NCI-H1694 treated with DMSO at 0.1 percent for 48 hours (cell line): ENCODE measurements around the gene ADD3.

Experiments
- DNase-seq: peaks from one replicate; lab custom pipeline; 2025; lab: John Stamatoyannopoulos, UW

ADD3 gene, protein sequence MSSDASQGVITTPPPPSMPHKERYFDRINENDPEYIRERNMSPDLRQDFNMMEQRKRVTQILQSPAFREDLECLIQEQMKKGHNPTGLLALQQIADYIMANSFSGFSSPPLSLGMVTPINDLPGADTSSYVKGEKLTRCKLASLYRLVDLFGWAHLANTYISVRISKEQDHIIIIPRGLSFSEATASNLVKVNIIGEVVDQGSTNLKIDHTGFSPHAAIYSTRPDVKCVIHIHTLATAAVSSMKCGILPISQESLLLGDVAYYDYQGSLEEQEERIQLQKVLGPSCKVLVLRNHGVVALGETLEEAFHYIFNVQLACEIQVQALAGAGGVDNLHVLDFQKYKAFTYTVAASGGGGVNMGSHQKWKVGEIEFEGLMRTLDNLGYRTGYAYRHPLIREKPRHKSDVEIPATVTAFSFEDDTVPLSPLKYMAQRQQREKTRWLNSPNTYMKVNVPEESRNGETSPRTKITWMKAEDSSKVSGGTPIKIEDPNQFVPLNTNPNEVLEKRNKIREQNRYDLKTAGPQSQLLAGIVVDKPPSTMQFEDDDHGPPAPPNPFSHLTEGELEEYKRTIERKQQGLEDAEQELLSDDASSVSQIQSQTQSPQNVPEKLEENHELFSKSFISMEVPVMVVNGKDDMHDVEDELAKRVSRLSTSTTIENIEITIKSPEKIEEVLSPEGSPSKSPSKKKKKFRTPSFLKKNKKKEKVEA

DNA sequence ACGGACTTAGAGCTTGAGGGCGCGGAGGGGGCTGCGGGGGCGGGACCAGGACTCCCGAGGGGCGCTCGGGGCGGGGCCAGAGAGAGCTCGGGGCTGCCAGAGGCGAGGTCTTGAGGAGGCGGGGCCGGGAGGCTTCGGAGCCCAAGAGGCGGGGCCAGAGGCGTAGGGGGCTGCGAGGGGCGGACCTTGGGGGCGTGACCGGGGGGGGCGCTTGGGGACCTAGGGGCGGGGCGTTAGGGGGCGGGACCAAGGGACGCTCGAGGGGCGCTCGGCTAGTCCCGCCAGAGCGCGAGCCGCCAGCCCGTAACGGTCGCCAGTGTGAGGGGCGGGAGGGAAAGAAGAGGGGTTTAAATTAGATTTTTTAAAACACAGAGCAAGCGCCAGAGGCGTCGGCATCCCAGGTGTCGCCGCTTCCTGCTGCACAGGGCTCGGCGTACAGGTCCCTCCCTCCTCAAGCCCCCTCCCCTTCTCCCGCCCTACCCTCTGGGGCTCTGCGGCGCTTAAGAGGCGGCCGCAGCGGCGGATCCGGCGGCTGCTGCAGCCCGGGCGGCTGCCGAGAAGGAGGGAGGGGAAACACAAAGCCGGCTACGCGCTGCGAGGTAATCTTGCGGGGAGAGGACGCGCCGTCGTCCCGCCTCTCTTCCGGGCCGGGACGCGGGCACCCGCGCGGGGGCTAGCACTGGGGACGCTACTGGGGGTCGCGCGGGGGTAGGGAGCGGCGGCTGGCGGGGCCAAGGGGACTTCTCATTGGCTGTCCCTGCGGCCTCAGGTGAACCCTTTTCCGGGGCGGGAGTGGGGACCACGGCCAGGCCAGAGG lies at the start of gene ADD3:
Gene ADD3 (plus strand): TSS at position 284 of the 817 bp plus-strand sequence. CDS start 92,670 bp downstream, outside the sequence.
- peak; percentile 89 for DNase-seq

DNA sequence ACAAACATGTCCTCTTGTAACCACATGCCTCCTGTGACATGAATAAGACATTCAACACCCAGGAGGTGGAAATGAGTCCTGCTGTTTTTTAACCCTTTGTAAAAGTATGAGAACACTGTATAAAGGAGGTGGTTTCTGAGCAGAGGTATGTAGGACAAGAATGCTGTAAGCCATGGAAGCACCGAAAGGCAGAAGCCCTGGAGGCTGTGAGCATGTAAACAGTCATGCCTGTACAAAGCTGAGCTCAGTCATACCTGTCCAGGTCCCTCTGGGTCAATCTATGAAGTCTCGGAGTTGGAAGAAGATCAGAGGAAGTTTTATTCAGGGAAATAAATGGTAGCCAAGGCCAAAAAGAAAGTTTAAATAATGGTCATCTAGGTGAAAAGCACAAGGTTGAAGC lies 49.7 kb upstream of the ADD3 start:
- no peak for DNase-seq

DNA sequence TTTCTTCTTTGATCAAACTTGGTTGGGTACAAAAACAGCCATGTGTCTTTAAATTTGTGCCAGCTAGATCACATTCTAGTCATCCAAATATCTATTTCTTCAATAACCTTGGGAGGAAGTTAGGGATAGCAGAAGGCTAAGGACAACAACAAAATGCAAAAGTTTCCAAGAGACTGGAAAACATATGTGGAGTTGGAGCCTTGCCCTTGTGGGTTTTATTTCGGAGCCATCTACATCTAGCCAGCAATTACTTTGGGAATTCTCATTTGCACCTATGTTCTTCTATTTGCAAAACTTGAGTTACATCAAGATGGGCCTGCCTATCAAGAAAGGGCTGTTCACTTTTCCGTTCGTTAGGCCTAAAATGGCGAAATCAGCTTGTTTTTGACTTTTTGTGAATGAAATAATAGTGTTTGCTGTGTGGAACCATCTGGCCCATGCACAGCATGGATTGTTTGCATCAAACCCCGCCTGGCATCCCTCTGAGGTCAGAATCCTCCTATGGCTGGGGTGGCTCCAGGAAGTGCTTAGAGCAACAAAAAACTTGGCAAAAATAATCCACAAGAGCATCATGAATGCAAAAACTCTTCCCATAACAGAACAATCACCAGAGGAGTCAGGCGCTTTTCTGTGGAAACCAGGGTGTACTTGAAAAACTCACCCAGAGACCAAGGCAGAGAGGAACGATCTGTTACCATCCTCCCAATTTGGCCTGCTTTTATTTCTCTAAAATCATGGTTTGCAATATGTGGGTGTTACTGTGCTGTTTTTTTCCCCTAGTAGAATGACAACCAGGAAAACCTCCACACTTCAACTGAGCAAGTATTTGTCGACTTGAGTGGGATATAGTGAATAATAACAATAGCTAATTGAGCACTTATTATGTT lies 48.3 kb upstream of the ADD3 start:
- DNase-seq, result peak; percentile 73

DNA sequence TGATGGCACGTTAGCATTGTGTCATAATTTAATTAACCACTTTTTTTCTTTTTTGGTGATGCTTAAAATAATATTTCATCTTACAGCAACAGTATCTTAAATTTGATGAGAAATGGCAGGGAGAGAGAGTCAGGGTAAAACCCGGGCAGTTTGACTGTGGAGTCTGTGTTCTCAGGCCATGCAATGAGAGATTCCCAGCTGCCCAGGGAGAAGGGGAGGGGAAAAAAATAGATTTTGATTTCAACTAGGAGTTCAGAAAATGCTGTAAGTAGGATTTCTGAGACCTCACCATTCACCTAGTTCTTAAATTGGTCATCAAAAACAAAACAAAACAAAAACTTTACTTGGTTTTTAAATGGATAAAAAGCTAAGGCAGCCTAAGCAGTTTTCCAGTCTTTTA lies 47.1 kb upstream of the ADD3 start:
- DNase-seq, result no peak

DNA sequence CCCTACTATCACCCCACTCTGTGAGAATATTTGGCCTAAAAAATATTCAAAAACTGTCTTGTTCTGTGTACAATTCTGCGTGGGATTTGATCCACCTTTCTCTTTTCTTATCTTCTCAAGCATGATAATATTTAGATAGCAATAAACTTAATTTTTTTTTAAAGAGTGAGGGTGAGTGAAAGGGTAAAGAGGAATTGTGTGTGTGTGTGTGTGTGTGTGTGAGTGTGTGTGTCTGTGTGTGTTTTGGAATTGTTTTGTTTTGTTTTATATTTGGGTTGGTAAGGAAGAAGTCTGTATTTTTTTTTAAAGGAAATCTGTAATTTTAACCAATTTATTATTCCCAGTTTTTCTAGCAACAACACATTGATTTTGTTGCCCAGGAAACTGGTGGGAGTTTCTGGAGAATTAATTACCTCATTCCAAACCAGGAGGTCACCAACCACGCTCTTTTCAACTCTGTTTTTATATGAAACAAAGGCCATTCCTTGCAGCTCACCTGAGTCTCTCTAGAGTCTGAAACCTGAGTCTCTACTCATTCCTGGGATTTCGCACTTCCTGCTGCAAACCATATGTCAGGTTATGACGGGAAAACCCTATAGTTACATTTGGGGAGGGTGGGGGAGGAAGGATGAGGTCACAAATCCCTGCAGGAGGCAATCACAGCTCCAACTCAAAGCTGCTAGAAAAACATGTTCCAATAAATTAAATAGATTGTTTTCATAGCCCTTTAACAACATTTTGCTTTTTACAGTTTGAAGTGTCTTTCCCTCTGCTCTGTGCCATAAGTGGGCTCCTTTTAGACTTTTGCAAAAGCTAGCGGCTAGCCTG lies 46.4 kb upstream of the ADD3 start:
- DNase-seq, result peak; percentile 14

DNA sequence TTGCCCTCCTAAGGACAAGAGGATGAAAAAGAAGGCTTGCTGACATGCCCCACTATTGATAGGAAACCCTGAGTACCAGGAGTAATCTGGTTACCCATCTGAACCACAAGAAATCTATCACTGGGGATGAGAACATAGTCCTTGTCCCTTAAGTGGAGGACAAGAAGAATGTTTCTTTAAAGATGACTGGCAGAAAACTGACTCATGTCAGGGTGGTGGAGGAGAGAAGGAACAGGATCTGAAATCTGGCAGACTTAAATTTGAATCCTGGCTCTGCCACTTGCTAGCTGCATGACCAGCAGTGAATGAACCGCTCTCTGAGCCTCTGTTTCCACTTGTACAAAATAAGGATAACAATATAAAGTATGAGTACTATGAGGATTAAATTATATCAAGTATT lies 45.5 kb upstream of the ADD3 start:
- no peak for DNase-seq

DNA sequence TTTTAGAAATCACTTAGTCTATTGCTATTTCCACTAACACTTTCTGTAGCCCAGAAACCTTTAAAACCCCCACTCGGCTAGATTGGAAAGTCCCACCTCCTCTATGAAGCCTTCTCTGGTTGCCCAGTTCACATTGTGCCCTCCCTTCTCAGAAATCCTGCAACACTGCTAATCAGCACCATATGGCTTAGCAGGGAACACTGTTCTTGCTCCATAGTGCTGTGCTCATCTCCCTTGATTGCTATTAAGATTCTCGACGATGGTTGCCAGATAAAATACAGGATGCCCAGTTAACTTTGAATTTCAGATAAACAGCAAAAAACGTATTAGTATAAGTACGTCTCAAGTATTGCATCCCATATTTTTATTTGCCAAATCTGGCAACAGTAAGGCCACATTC lies 44.3 kb upstream of the ADD3 start:
- peak; percentile 66 for DNase-seq

DNA sequence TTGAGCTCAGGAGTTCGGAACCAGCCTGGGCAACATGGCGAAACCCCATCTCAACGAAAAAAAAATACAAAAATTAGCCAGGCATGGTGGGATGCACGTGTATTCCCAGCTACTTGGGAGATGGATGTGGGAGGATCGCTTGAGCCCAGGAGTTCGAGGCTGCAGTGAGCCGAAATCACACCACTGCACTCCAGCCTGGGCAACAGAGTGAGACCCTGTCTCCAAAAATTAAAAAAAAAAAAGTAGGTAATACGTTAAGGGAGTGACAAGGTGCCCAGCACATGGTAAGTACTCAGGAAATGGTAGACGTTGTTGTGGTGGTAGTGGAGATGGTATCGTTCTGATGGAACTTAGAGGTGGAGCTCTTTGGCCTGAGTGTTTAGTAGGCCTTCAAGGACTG lies 43.5 kb upstream of the ADD3 start:
- DNase-seq, result no peak

DNA sequence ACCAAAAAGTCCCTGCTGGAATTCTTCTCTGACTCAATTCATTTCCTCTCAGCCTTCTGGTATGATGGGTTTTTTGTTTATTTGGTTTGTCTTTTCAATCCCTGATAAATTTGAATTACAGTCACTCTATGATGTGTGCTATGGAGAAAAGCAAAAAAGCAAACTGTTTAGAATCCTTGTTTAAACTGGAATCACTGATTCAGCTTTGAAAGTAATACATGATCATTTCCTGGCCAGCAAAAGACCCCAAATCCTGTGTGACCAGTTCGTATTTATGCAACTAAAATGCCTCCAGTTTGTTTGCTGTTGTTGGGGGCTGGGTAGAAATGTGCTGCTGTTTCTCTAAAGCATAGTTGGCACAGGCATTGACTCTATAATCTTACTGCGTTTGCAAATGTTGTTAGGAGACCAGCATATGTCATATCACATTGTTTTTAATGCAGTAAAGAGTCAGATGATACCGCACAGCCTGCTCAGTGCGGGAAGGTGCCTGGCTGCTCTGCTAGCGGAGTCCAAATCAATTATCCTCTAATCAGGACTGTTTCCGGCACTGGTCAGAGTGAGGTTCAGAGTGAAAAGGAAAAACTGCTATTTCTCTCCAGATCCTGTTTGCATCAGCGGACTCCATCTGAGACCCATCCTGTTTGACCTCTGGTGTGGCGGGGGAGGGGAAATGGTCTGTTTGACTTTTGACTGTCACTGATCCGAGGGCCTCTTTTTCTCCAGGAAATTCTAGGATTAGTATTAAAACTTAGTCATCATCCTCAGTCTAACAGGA lies 40.6 kb upstream of the ADD3 start:
- DNase-seq, result peak; percentile 70

DNA sequence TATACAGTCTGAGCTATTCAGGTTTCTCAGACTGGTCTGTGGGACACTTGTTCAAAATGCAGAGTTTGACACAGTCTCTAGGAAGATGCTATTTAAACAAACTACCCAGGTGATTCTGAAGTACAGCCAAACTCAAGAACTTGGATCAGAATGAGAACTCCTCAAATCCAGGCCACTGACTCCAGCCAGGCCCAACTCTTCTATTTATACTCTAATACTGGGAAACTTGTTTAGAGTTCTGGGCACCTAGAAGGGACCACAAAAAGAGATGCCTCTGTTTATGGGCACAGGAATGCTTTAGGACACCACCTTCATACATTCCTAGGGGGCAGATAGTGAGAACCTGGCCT lies 40.1 kb upstream of the ADD3 start:
- DNase-seq, result no peak

DNA sequence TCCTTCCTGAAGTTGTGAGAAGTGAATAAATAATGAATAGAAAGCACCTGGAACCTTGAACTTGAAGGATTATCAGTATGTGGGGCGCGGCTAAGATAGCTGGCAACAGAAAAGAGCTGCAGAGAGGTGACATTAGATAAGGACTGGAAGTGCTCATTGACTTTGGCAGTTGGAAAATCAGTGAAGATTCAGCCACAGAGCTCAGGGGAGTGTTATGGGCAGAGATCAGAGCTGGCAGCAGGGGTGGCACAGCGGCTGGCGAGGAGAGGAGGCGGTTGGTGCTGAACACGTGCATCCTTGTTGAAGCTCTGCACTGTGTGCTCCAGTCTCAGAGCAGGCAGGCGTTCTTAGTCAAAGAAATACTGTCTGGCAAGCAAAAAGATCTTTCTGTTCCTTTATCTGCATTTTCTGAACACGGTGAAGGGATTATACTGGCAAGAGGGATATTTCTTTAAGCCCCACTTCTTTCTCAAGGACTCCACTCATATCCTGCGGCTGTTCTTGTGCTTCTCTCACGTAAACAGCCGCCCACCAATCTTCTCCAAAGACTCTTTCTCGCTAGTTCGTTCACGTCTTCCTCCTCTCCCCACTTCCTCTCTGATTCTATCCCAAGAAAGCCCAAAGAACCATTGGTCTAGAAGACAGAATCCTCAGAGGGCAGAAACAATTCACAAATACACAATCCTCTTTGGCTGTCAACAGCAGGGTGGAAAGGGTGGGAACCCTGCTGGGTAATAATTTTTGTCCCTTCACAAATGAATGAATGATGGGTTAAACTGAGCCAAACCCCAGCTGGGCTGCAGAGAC lies 38.6 kb upstream of the ADD3 start:
- DNase-seq, result no peak

DNA sequence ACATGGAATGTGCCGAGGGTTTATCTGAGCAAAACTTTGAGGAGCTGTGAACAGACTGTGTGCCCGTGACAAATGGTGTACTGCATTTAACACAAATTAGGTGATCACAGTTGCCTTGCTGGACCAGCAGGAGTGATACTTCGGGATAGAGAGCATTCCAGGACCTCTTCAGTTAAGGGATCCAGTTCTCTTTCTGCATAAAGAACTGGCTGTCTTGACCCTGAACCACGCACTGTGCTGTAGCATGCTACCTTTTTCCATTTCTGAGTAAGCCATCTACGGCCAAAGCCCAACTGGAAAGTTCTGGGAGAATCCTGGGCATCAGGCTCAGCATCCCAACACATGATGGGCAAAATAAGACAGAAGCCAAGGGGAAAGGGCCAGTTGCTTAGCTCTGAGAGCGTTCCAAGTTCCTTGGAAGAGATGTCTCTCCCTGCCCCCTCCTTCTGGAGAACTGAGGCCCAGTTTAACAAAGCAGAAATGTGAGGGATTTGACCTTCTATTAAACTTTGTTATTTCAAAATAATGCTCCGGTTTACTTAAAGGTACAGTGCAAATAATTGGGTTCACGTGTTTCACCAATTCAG lies 37.9 kb upstream of the ADD3 start:
- no peak for DNase-seq

DNA sequence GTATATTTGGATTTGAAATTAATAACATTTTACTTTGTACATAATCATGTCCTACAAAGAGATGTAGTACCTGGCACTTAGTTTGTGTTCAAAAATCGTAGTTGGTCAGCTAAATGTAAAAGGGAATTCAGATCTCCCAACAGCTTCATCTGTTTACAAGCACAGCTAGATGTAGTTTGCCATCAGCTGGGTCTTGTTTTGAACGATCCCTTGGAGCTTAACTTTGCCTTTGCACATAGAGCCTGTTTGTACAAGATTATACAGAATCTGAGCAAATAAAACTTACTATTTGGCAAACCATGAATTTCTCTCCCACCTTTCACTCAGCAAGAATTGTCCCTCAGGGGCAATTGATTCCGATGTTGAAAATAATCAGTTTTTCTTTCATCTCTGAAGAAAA lies 36.1 kb upstream of the ADD3 start:
- no peak for DNase-seq

DNA sequence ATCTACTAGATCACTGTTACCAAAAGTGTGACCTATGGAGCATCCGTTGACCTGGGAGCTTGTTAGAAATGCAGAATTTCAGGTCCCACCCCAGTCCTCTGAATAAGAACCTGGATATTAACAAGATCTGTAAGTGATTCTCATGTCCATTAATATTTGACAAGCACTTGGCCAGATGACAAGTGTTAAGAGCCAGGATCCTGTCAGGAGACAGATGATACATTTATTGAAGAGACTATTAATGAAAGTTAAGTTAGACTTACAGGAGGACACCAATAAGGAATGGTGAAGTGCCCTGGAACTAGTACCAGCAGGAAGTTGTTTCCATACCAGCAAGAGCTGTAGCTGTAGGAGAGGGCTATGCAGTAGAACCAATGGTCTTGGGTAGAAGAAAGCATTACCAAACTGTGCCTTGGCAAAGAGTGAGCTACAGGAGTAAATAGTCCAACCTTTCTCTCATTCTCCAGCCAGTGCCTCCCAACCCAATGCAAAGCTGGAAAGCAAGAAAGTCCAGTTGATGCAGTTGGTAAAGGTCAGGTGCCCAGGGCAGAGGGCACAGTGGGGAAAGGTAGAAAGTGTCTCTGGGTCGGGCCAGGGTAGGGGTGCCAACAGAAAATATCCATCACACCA lies 35.3 kb upstream of the ADD3 start:
- DNase-seq, result no peak

DNA sequence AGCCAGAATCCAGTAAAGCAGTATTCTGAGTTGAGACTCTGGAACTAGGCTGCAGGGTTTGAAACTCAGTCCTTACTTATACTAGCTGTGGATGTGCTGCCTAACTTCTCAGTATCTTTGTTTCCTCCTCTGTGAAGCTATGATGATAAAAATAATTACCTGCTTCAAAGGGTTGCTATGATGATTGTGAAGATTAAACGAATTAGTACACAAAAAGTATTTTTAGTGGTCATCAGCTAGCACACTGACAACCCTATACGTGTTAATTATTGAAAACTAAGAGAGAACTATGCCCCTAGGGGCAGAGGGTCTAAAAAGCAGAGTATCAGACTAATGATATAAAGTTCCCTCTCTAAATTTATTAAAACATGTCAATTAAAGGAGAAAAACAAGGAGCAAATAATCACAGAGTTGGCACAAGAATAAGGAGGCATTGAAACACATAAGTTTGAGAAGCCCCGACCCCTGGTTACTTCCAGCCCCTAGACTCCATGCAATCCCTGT lies 34.4 kb upstream of the ADD3 start:
- DNase-seq, result no peak

DNA sequence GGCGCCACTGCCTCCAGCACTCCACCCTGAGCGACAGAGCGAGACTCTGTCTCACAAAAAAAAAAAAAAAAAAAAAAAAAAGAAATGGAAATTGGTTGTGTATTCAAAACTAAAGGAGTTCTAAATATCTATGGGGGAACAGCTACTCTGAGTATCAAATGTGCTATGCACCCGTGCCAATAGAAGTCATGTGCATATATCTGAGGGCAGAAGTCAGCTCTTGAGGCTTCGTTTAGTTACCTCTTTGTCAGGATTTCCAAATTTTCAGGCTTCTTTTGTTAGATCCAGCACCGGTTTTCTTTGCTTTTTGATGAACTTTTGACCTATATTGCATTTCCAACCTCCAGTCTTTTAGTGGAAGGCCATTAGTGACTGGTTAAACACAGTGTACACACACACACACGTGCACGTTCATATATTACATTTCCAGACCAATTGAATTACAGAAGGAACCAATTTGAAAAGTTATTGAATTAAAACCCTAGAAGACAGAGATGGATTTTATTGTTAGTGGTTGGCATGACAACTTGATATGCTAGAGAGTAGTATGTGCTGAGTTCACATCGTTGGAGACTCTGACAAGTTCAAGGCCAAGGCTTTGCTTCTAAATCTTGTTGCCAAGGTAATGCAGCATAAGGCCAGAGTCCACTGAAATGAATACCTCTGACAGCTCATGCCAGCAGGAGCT lies 33.1 kb upstream of the ADD3 start:
- no peak for DNase-seq
